Endothelial cell of umbilical vein (primary cell): Measurements from ENCODE around the gene CNEP1R1. TPM values are rescaled to one million over a fixed set of nuclear protein-coding genes. Genes with fewer than 3 reads are reported as not detected.

Experiments
- BruUV-seq: library from RNA; stranded (reverse); fragments of 400-500 nt; replicated peaks from 2 replicates; lab custom pipeline; 2021; lab: Mats Ljungman, UMichigan
- CTCF ChIA-PET: fragments of 300-600, 350-600 bp; sonication (Branson Sonifier 250); formaldehyde crosslinking; loops from one replicate; lab custom pipeline; 2021; ENCODE audit warnings: antibody characterized with exemption, inconsistent platforms; lab: Charles Lee
- POLR2A ChIA-PET: fragments of 300-600, 350-600 bp; sonication (Branson Sonifier 250); formaldehyde crosslinking; loops from one replicate; lab custom pipeline; 2021; ENCODE audit warnings: antibody characterized with exemption, inconsistent platforms; lab: Charles Lee
- DNase-seq: peaks from one replicate; pipeline ENCODE4 v3.0.0-alpha.2; 2011; ENCODE audit warnings: low read depth, low spot score
- FAIRE-seq: peaks from 2 replicates; lab custom pipeline; 2011; peaks lifted over from hg19 to GRCh38; lab: Jason Lieb, UNC
- H2AFZ ChIP-seq: 2 replicates; pipeline ENCODE4 v1.6.0; 2012; ENCODE audit warnings: low read depth, low read length, control low read depth, inconsistent platforms
- H3K27ac ChIP-seq: 2 replicates; pipeline ENCODE4 v1.5.1; 2011; ENCODE audit warnings: low read depth, mild to moderate bottlenecking, control low read depth, low read length, moderate library complexity; ENCODE audit not compliant: insufficient read depth
- H3K27me3 ChIP-seq, 2 experiments: 2 replicates each; pipeline versions ENCODE4 v1.6.0 to v1.6.1; 2011; ENCODE audit warnings: low read length in 2 of 2, mixed read lengths in 1 of 2; ENCODE audit not compliant: control insufficient read depth in 2 of 2, insufficient read depth in 2 of 2
- H3K36me3 ChIP-seq, 2 experiments: 2 replicates in 1 of 2; 3 replicates in 1 of 2; pipeline ENCODE4 v1.5.1; 2011; ENCODE audit warnings: low read length in 2 of 2, mild to moderate bottlenecking in 1 of 2, moderate library complexity in 1 of 2; ENCODE audit not compliant: control insufficient read depth in 2 of 2, insufficient read depth in 2 of 2; ENCODE audit errors: extremely low read depth in 1 of 2
- H3K4me1 ChIP-seq: 3 replicates; pipeline ENCODE4 v1.5.1; 2011; ENCODE audit warnings: mild to moderate bottlenecking, low read length; ENCODE audit not compliant: control insufficient read depth, insufficient read depth; ENCODE audit errors: extremely low read depth
- H3K4me2 ChIP-seq: 2 replicates; pipeline ENCODE4 v1.6.1; 2011; ENCODE audit warnings: low read length, control low read depth, mixed read lengths; ENCODE audit not compliant: insufficient read depth
- H3K4me3 ChIP-seq, 3 experiments: fragments of 200-600 bp in 1 of 3; sonication (generic), shearing (Covaris generic) in 1 of 3; replicated peaks in 1 of 3; 2 replicates each; pipeline ENCODE4 v1.5.1; 2011 to 2016; ENCODE audit warnings: control low read depth in 3 of 3, low read length in 3 of 3, mild to moderate bottlenecking in 2 of 3, inconsistent platforms in 1 of 3, low read depth in 1 of 3, moderate library complexity in 1 of 3; ENCODE audit not compliant: insufficient read depth in 1 of 3
- H3K79me2 ChIP-seq: 2 replicates; pipeline ENCODE4 v1.6.0; 2012; ENCODE audit warnings: low read length, inconsistent platforms; ENCODE audit not compliant: control insufficient read depth, insufficient read depth
- H3K9ac ChIP-seq: replicated peaks from 2 replicates; pipeline ENCODE3; 2011; ENCODE audit warnings: low read length, control low read depth; ENCODE audit not compliant: insufficient read depth; ENCODE audit errors: extremely low read depth
- H3K9me1 ChIP-seq: replicated peaks from 3 replicates; pipeline ENCODE4 v1.6.0; 2011; ENCODE audit warnings: mild to moderate bottlenecking, low read length; ENCODE audit not compliant: control insufficient read depth, insufficient read depth; ENCODE audit errors: extremely low read depth
- H3K9me3 ChIP-seq: replicated peaks from 2 replicates; pipeline ENCODE4 v1.5.1; 2012; ENCODE audit warnings: low read length, inconsistent platforms; ENCODE audit not compliant: control insufficient read depth, insufficient read depth
- H4K20me1 ChIP-seq: replicated peaks from 2 replicates; pipeline ENCODE3; 2011; ENCODE audit warnings: mild to moderate bottlenecking, low read length; ENCODE audit not compliant: control insufficient read depth, insufficient read depth; ENCODE audit errors: extremely low read depth
- CTCF ChIP-seq, 2 donors: IDR thresholded peaks; 1 replicate in 1 of 2; 2 replicates in 1 of 2; pipeline ENCODE4 v1.5.1; 2011; ENCODE audit warnings: low read length in 2 of 2, mild to moderate bottlenecking in 2 of 2, moderate library complexity in 2 of 2, control low read depth in 1 of 2, inconsistent platforms in 1 of 2, low read depth in 1 of 2; ENCODE audit not compliant: insufficient read depth in 1 of 2; ENCODE audit errors: extremely low read depth in 1 of 2
- EZH2 ChIP-seq: IDR thresholded peaks from 2 replicates; pipeline ENCODE4 v1.6.1; 2012; ENCODE audit warnings: borderline replicate concordance, low read depth, mild to moderate bottlenecking, moderate library complexity, low read length, inconsistent platforms; ENCODE audit not compliant: severe bottlenecking
- FOS ChIP-seq: IDR thresholded peaks from 2 replicates; pipeline ENCODE4 v1.6.1; 2011; ENCODE audit warnings: mild to moderate bottlenecking, low read length, moderate library complexity, borderline replicate concordance; ENCODE audit not compliant: insufficient read depth
- GATA2 ChIP-seq: IDR thresholded peaks from 2 replicates; pipeline ENCODE4 v1.7.0; 2011; ENCODE audit warnings: low read depth, mild to moderate bottlenecking, moderate library complexity, mixed read lengths, low read length; ENCODE audit not compliant: insufficient read length, insufficient read depth
- JUN ChIP-seq: IDR thresholded peaks from 2 replicates; pipeline ENCODE4 v1.6.1; 2011; ENCODE audit warnings: borderline replicate concordance, low read depth; ENCODE audit not compliant: insufficient read length, insufficient read depth
- MAX ChIP-seq: IDR thresholded peaks from 2 replicates; pipeline ENCODE4 v1.6.1; 2011; ENCODE audit not compliant: insufficient read depth, insufficient read length
- MYC ChIP-seq: IDR thresholded peaks from one replicate; pipeline ENCODE4 v1.6.1; 2011; ENCODE audit warnings: mild to moderate bottlenecking, low read depth, low read length
- POLR2A ChIP-seq: IDR thresholded peaks from 2 replicates; pipeline ENCODE4 v1.6.1; 2012; ENCODE audit warnings: low read depth, mild to moderate bottlenecking, control low read depth, low read length
- POLR2AphosphoS5 ChIP-seq: IDR thresholded peaks from 2 replicates; pipeline ENCODE4 v1.6.1; 2012; ENCODE audit warnings: low read depth, mild to moderate bottlenecking, control low read depth, low read length, moderate library complexity; ENCODE audit not compliant: insufficient read depth
- dilution Hi-C: fragments of 300-500 bp; cut with MboI; formaldehyde crosslinking; loops from one replicate; pipeline ENCODE4 v1.15.0; 2019; ENCODE audit warnings: low sequenced_read_pairs; ENCODE audit not compliant: extremely low pct_ligation_motif_present
- intact Hi-C: fragments of 100-400 bp; cut with micrococcal nuclease; formaldehyde crosslinking; loops from one replicate; pipeline ENCODE4 v1.10.0; 2022
- polyA plus RNA-seq, 4 experiments: library from polyadenylated mRNA; depleted of rRNA in 3 of 4; stranded (reverse) in 3 of 4; unstranded in 1 of 4; fragments of >200 nt; gene quantifications; 2 replicates each; pipeline versions ENCODE4 v1.2.1 to v1.2.3, GENCODE V29; 2011 to 2012; ENCODE audit warnings: missing spikeins in 1 of 4
- total RNA-seq: library from RNA; stranded (reverse); gene quantifications from 2 replicates; pipeline ENCODE4 v1.2.3, GENCODE V29; 2021

Gene CNEP1R1
- total and polyA plus RNA-seq, 2 donors (not counting 3 experiments of a cell fraction or from before 2014, with no cell fraction given) = 15.3 to 23.2 TPM

GRCh38 chr16:50017553-50017952, 7.5 kb upstream of the CNEP1R1 start:
- H3K4me2 ChIP-seq = no peak overlapping the region
- dilution Hi-C loops = no loop called here
- FAIRE-seq (no peak), DNase-seq (no peak)
- ChIA-PET CTCF (no interaction called here), POLR2A (no interaction called here)
- H3K36me3 ChIP-seq = no peaks in the 10 kb centered on the region
- H3K4me1 ChIP-seq = no peaks in the 10 kb centered on the region
- H3K9ac ChIP-seq = no peak overlapping the region
- H4K20me1 ChIP-seq = no peaks in the 10 kb centered on the region
- TF ChIP-seq MYC (no peak), FOS (no peak), CTCF (IDR thresholded peaks at IDR 0.05; ENCODE audit: extremely low read depth in 1 of 2, insufficient read depth in 1 of 2, low read depth in 1 of 2, low read length in 2 of 2) (no peak), EZH2 (no peak), GATA2 (no peak), JUN (no peak), MAX (no peak), POLR2A (no peak), POLR2AphosphoS5 (no peak)
- no peaks in the 10 kb centered on the region for H3K9me3 ChIP-seq
- H3K4me3 ChIP-seq = no peak overlapping the region
- H3K79me2 ChIP-seq = no peaks in the 10 kb centered on the region
- H2AFZ ChIP-seq = no peak overlapping the region
- intact Hi-C loops = no loop called here
- H3K27ac ChIP-seq = no peak overlapping the region
- H3K9me1 ChIP-seq = no peaks in the 10 kb centered on the region
- BruUV-seq = no TSS peak
- H3K27me3 ChIP-seq = peaks cover 2 to 6% of the 10 kb centered on the region in 2 experiments
